CD8-positive, alpha-beta memory T cell (primary cell): Measurements from ENCODE around the gene ZSCAN18. TPM values are rescaled to one million over a fixed set of nuclear protein-coding genes. Genes with fewer than 3 reads are reported as not detected.

Experiments
- CTCF ChIA-PET: fragments of 350-600 bp; sonication (Branson Sonifier 250); formaldehyde crosslinking; loops from one replicate; lab custom pipeline; 2021; ENCODE audit warnings: antibody characterized with exemption; lab: Charles Lee
- POLR2A ChIA-PET: fragments of 350-600 bp; sonication (Branson Sonifier 250); formaldehyde crosslinking; loops from one replicate; lab custom pipeline; 2021; ENCODE audit warnings: antibody characterized with exemption; lab: Charles Lee
- DNase-seq, 5 donors: peaks; one replicate each; pipeline versions ENCODE4 v3.0.0 to v3.0.0-alpha.2; 2020 to 2022; ENCODE audit warnings: mixed read lengths in 1 of 5
- H3K27ac ChIP-seq: one replicate; pipeline ENCODE4 v1.7.0; 2013; ENCODE audit warnings: low read depth, mild to moderate bottlenecking, low read length, moderate library complexity
- H3K27me3 ChIP-seq: 2 replicates; pipeline ENCODE4 v1.7.0; 2013; ENCODE audit warnings: low read length, mild to moderate bottlenecking; ENCODE audit not compliant: insufficient read depth, poor library complexity, severe bottlenecking
- H3K36me3 ChIP-seq: 2 replicates; pipeline ENCODE4 v1.7.0; 2013; ENCODE audit warnings: mild to moderate bottlenecking, low read length, moderate library complexity; ENCODE audit not compliant: insufficient read depth
- H3K4me1 ChIP-seq: 2 replicates; pipeline ENCODE4 v1.7.0; 2013; ENCODE audit warnings: mild to moderate bottlenecking, low read length, moderate library complexity; ENCODE audit not compliant: insufficient read depth
- H3K4me3 ChIP-seq: 2 replicates; pipeline ENCODE4 v1.7.0; 2013; ENCODE audit warnings: mild to moderate bottlenecking, low read length
- H3K9me3 ChIP-seq: 2 replicates; pipeline ENCODE4 v1.7.0; 2013; ENCODE audit warnings: mild to moderate bottlenecking, low read length
- H3K27ac Mint-ChIP-seq, 8 donors: one replicate each; pipeline ENCODE4 v1.8.0; 2020 to 2021; ENCODE audit warnings: mixed read lengths in 8 of 8, mild to moderate bottlenecking in 6 of 8, inconsistent platforms in 3 of 8, moderate library complexity in 3 of 8
- H3K27me3 Mint-ChIP-seq, 2 donors: one replicate each; pipeline ENCODE4 v1.8.0; 2020 to 2021; ENCODE audit warnings: mixed read lengths in 2 of 2, mild to moderate bottlenecking in 1 of 2, moderate library complexity in 1 of 2
- H3K36me3 Mint-ChIP-seq, 3 donors: one replicate each; pipeline ENCODE4 v1.8.0; 2020 to 2021; ENCODE audit warnings: mixed read lengths in 3 of 3, inconsistent platforms in 1 of 3, mild to moderate bottlenecking in 1 of 3
- H3K4me1 Mint-ChIP-seq, 3 donors: one replicate each; pipeline ENCODE4 v1.8.0; 2020 to 2021; ENCODE audit warnings: mixed read lengths in 3 of 3, inconsistent platforms in 1 of 3, mild to moderate bottlenecking in 1 of 3
- H3K4me3 Mint-ChIP-seq, 7 donors: one replicate each; pipeline ENCODE4 v1.8.0; 2020 to 2021; ENCODE audit warnings: mixed read lengths in 7 of 7, mild to moderate bottlenecking in 6 of 7, moderate library complexity in 4 of 7, inconsistent platforms in 2 of 7
- H3K9me3 Mint-ChIP-seq, 5 donors: one replicate each; pipeline ENCODE4 v1.8.0; 2020 to 2022; ENCODE audit warnings: mixed read lengths in 5 of 5, mild to moderate bottlenecking in 3 of 5, moderate library complexity in 2 of 5, inconsistent platforms in 1 of 5
- polyA plus RNA-seq: library from polyadenylated mRNA; unstranded; fragments of 300-500 nt; fragmentation: Illumina TruSeq; gene quantifications from one replicate; pipeline ENCODE4 v1.2.3, GENCODE V29; 2021
- total RNA-seq, 2 experiments: library from RNA; stranded (reverse); gene quantifications; one replicate each; pipeline ENCODE4 v1.2.3, GENCODE V29; 2021

ZSCAN18 gene
- total and polyA plus RNA-seq, 3 experiments from 2014 or later: 21.4 to 24.0 (median 22.4) TPM

GRCh38 chr19:58059003-58059670, 38.9 kb downstream of the ZSCAN18 start, which contains the start of gene ZNF135:
Gene ZNF135 (plus strand): TSS chr19:58059282. CDS start chr19:58060003, 721 bp downstream.
- Histone ChIP-seq H3K4me3 (peak within 1 kb of the TSS; percentile 15), H3K4me1 (no peaks in the 10 kb centered on the region), H3K27ac (no peak within 1 kb of the TSS), H3K36me3 (no peaks in the 10 kb centered on the region), H3K9me3 (peaks cover 13% of the 10 kb centered on the region), H3K27me3 (no peaks in the 10 kb centered on the region)
- ChIA-PET POLR2A (interaction anchor here (0.6 kb wide), 1 partner anchor 1745 kb away, joined by 3 read pairs; the partner anchor contains the start of gene ZSCAN5A), CTCF (interaction anchor here (0.5 to 1.3 kb wide), 4 partner anchors 22 to 254 kb away, joined by 3 read pairs; no protein-coding TSS in a partner anchor)
- Mint-ChIP-seq H3K36me3 (peaks cover 4 to 31% (median 20%) of the 10 kb centered on the region in 3 donors), H3K4me3 (peak within 1 kb of the TSS in 6 of 7 donors; percentile 55 to 83 (median 68)), H3K9me3 (peaks cover 20 to 79% (median 60%) of the 10 kb centered on the region in 5 donors), H3K4me1 (peaks cover 0 to 4% (median 3%) of the 10 kb centered on the region in 3 donors), H3K27ac (peak within 1 kb of the TSS in 2 of 8 donors; percentile 61 to 85), H3K27me3 (peaks cover 22 to 27% of the 10 kb centered on the region in 2 donors)
- peak in 4 of 5 donors; percentile 6 to 72 (median 48) for DNase-seq

DNA sequence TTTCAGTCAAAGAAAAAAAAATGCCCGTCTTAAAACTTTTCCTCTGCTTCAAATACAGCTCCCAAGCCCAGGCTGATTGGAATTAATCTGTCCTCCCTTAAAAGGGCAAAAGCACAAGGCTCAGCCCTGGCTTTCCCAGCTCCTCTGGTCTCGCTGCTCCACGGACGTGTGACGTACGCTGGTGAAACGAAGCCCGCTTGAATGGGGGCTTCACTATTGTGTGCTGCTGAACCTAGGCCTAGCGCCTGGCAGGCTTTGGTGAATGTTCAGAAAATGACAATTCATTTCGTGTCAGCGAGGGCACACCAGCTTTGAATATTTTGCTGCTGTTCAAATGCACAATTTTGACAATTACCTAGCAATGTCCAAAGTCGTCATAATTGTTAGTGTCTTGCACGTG, 39.6 kb downstream of the ZSCAN18 start:
- H3K9me3 Mint-ChIP-seq: peaks cover 18 to 73% (median 57%) of the 10 kb centered on the region in 5 donors
- peaks cover 0 to 4% (median 3%) of the 10 kb centered on the region in 3 donors for H3K4me1 Mint-ChIP-seq
- H3K4me1 ChIP-seq: no peaks in the 10 kb centered on the region
- H3K27ac Mint-ChIP-seq: peak overlapping the region in 1 of 8 donors; percentile 85
- peak overlapping the region in 2 of 7 donors; percentile 73 to 83 for H3K4me3 Mint-ChIP-seq
- H3K4me3 ChIP-seq: peak overlapping the region; percentile 2
- peaks cover 9% of the 10 kb centered on the region for H3K9me3 ChIP-seq
- no peaks in the 10 kb centered on the region for H3K36me3 ChIP-seq
- no peak for DNase-seq
- peaks cover 22 to 27% of the 10 kb centered on the region in 2 donors for H3K27me3 Mint-ChIP-seq
- POLR2A ChIA-PET: interaction anchor here (0.6 kb wide), 2 partner anchors 298 to 1744 kb away, joined by 3 read pairs; partner anchors contain the start of gene ZSCAN5A
- CTCF ChIA-PET: interaction anchor here (1.1 to 1.3 kb wide), 3 partner anchors 22 to 55 kb away, joined by 3 read pairs; no protein-coding TSS in a partner anchor
- H3K27me3 ChIP-seq: no peaks in the 10 kb centered on the region
- H3K27ac ChIP-seq: no peak overlapping the region
- H3K36me3 Mint-ChIP-seq: peaks cover 4 to 24% (median 16%) of the 10 kb centered on the region in 3 donors

GRCh38 chr19:58056861-58057260, 41.2 kb downstream of the ZSCAN18 start:
- no peaks in the 10 kb centered on the region for H3K4me1 ChIP-seq
- CTCF ChIA-PET: no interaction called here
- H3K27me3 Mint-ChIP-seq: peaks cover 25 to 29% of the 10 kb centered on the region in 2 donors
- DNase-seq: no peak
- H3K9me3 Mint-ChIP-seq: peaks cover 17 to 70% (median 55%) of the 10 kb centered on the region in 5 donors
- peaks cover 6% of the 10 kb centered on the region for H3K9me3 ChIP-seq
- POLR2A ChIA-PET: no interaction called here
- no peak overlapping the region for H3K4me3 ChIP-seq
- no peaks in the 10 kb centered on the region for H3K27me3 ChIP-seq
- no peaks in the 10 kb centered on the region for H3K36me3 ChIP-seq
- H3K27ac Mint-ChIP-seq: no peak overlapping the region
- H3K4me1 Mint-ChIP-seq: peaks cover 0 to 4% (median 3%) of the 10 kb centered on the region in 3 donors
- H3K27ac ChIP-seq: no peak overlapping the region
- H3K4me3 Mint-ChIP-seq: no peak overlapping the region
- H3K36me3 Mint-ChIP-seq: peaks cover 4 to 24% (median 16%) of the 10 kb centered on the region in 3 donors

DNA sequence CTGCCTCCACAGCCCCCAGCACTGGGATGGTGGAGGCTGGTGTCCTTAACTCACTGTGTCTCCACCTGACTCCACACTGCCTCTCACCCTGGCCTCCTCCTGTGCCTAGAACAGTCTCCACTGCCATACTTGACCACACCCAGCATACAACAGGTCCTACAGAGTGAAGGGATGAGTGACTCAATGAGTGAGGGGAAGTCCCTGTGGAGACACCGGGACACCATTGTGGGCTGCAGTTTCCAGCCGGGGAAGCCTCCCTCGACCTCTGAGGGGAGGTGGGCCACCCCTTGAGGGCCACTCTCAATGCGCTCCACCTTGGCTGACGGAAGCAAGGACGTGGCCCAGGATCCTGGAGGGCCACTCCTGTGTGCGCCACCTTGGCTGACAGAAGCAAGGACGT, 41.8 kb downstream of the ZSCAN18 start:
- Histone ChIP-seq H3K27ac (no peak overlapping the region), H3K27me3 (no peaks in the 10 kb centered on the region), H3K4me1 (no peaks in the 10 kb centered on the region), H3K9me3 (peaks cover 2% of the 10 kb centered on the region), H3K36me3 (no peaks in the 10 kb centered on the region), H3K4me3 (no peak overlapping the region)
- H3K27me3 Mint-ChIP-seq: peaks cover 27 to 30% of the 10 kb centered on the region in 2 donors
- no peak overlapping the region for H3K4me3 Mint-ChIP-seq
- no peak for DNase-seq
- ChIA-PET CTCF (no interaction called here), POLR2A (no interaction called here)
- peaks cover 0 to 4% (median 3%) of the 10 kb centered on the region in 3 donors for H3K4me1 Mint-ChIP-seq
- H3K36me3 Mint-ChIP-seq: peaks cover 4 to 30% (median 14%) of the 10 kb centered on the region in 3 donors
- H3K27ac Mint-ChIP-seq: no peak overlapping the region
- H3K9me3 Mint-ChIP-seq: peaks cover 21 to 70% (median 50%) of the 10 kb centered on the region in 5 donors

DNA sequence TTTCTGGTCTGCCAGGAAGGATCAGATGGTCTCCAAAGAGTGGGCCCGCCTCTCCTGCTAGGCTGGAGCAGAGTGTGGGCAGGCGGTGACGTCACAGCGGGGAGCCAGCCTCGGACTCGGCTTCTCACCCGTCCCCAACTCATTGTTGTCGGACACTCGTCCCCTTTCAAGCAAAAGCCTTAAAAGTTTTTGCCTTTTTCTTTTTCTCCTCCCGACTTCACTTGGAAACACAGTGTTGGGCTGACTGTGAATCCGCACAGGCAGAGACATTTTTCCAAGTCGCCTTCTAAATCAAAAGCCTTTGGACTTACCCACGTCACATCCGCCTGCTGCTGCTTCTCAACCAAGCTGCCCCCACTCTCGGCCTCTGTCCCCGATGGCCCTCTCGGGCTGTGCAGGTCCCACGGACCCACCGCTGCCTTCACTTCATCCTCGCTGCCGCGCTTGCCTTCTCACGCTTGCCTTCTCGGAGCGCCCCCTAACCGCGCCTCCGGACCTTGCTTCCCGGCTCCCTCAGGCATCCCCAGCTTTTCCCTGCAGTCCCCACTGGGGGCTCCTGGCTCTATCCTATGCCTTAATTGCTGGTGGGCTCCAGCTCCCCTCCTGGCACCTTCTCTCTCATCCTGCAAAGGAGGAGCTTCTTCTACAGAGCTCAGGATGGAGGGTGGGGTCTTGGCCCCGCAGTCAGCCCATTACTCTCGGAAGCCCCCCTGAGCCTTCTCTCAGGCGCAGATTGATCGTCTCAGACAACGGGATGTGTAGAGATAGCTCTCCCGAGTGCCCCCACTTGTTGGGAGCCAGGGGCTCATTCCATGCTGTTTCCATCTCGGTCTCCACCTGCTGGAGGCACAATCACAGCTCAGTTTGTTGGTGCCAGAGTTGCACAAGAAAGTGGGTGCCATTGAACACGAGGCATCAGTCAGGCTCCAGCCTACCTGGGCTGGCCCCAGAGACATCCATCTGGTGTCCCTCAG, 42.8 kb downstream of the ZSCAN18 start:
- Histone ChIP-seq H3K4me3 (no peak overlapping the region), H3K4me1 (no peaks in the 10 kb centered on the region), H3K27ac (no peak overlapping the region), H3K27me3 (no peaks in the 10 kb centered on the region), H3K36me3 (no peaks in the 10 kb centered on the region), H3K9me3 (no peaks in the 10 kb centered on the region)
- no peak overlapping the region for H3K27ac Mint-ChIP-seq
- peaks cover 4 to 30% (median 13%) of the 10 kb centered on the region in 3 donors for H3K36me3 Mint-ChIP-seq
- peaks cover 0 to 4% (median 3%) of the 10 kb centered on the region in 3 donors for H3K4me1 Mint-ChIP-seq
- ChIA-PET POLR2A (no interaction called here), CTCF (no interaction called here)
- no peak for DNase-seq
- H3K27me3 Mint-ChIP-seq: peaks cover 27 to 30% of the 10 kb centered on the region in 2 donors
- H3K9me3 Mint-ChIP-seq: peaks cover 21 to 72% (median 50%) of the 10 kb centered on the region in 5 donors
- peak overlapping the region in 1 of 7 donors; percentile 5 for H3K4me3 Mint-ChIP-seq

- ChIA-PET CTCF (no interaction called here), POLR2A (no interaction called here)
- no peak overlapping the region for H3K27ac ChIP-seq
- H3K27me3 ChIP-seq: no peaks in the 10 kb centered on the region
- H3K36me3 ChIP-seq: no peaks in the 10 kb centered on the region
- no peaks in the 10 kb centered on the region for H3K9me3 ChIP-seq
- no peak for DNase-seq
- no peak overlapping the region for H3K4me3 ChIP-seq
- Mint-ChIP-seq H3K27me3 (peaks cover 21 to 27% of the 10 kb centered on the region in 2 donors), H3K27ac (no peak overlapping the region), H3K36me3 (peaks cover 4 to 30% (median 11%) of the 10 kb centered on the region in 3 donors), H3K9me3 (peaks cover 27 to 76% (median 54%) of the 10 kb centered on the region in 5 donors), H3K4me3 (no peak overlapping the region), H3K4me1 (peaks cover 0 to under 1% (median 0%) of the 10 kb centered on the region in 3 donors)
- H3K4me1 ChIP-seq: no peaks in the 10 kb centered on the region
These were observed 44.4 kb downstream of the ZSCAN18 start for GRCh38 chr19:58053480-58054156.

DNA sequence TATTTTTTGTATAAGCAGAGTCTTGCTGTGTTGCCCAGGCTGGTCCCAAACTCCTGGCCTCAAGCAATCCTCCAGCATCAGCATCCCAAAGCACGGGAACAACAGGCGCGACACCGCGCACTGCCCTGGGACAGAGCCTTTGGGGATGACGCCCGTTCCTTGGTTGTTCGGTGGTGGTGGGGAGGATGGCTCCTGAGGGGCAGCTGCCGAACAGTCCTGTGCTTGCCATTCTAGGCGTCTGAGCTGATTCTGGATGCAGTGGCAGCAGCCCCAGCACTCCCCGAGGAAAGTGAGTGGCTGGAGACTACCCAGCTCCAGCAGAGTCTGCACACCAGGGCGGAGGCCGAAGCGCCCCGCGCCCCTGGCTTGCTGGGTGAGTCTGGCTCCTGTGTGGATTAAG, 45.8 kb downstream of the ZSCAN18 start:
- Histone ChIP-seq H3K27ac (no peak overlapping the region), H3K4me1 (no peaks in the 10 kb centered on the region), H3K4me3 (no peak overlapping the region), H3K36me3 (no peaks in the 10 kb centered on the region), H3K27me3 (no peaks in the 10 kb centered on the region), H3K9me3 (no peaks in the 10 kb centered on the region)
- peaks cover 23 to 68% (median 49%) of the 10 kb centered on the region in 5 donors for H3K9me3 Mint-ChIP-seq
- peaks cover 16 to 21% of the 10 kb centered on the region in 2 donors for H3K27me3 Mint-ChIP-seq
- POLR2A ChIA-PET: no interaction called here
- CTCF ChIA-PET: no interaction called here
- peaks cover 4 to 26% (median 6%) of the 10 kb centered on the region in 3 donors for H3K36me3 Mint-ChIP-seq
- no peak overlapping the region for H3K4me3 Mint-ChIP-seq
- no peak overlapping the region for H3K27ac Mint-ChIP-seq
- DNase-seq: no peak
- H3K4me1 Mint-ChIP-seq: no peaks in the 10 kb centered on the region
